HEK293 (cell line): Measurements from ENCODE around the gene TFG.

Experiments used
- CTCF ChIA-PET: fragments of 350-600 bp; formaldehyde crosslinking; extraction: SDS; loops from one replicate; lab custom pipeline; 2021; ENCODE audit warnings: antibody characterized with exemption; lab: Yijun Ruan, JAX
- POLR2A ChIA-PET: fragments of 300-600 bp; formaldehyde crosslinking; extraction: SDS; loops from one replicate; lab custom pipeline; 2020; ENCODE audit warnings: antibody characterized with exemption, inconsistent platforms; lab: Yijun Ruan, JAX
- H3K27ac ChIP-seq: fragments of 200-500 bp; sonication (Bioruptor generic); 2 replicates; pipeline ENCODE4 v1.5.1; 2014; ENCODE audit warnings: low read depth, low read length, control low read depth, inconsistent platforms; ENCODE audit errors: extremely low read depth
- H3K36me3 ChIP-seq, 2 experiments: fragments of 200-500 bp in 1 of 2; sonication (Bioruptor generic) in 1 of 2; 1 replicate in 1 of 2; 2 replicates in 1 of 2; pipeline ENCODE4 v1.5.1; 2014 to 2017; ENCODE audit warnings: inconsistent platforms in 2 of 2, low read length in 2 of 2; ENCODE audit not compliant: control insufficient read depth in 2 of 2, insufficient read depth in 1 of 2
- H3K4me1 ChIP-seq: fragments of 200-500 bp; sonication (Bioruptor generic); 2 replicates; pipeline ENCODE4 v1.5.1; 2014; ENCODE audit warnings: mild to moderate bottlenecking, low read length, inconsistent platforms; ENCODE audit not compliant: control insufficient read depth, insufficient read depth
- H3K4me3 ChIP-seq: 2 replicates; pipeline ENCODE4 v1.5.1; 2011; ENCODE audit warnings: low read depth, mild to moderate bottlenecking, control low read depth, low read length, moderate library complexity
- H3K9me3 ChIP-seq: fragments of 200-500 bp; sonication (Bioruptor generic); 2 replicates; pipeline ENCODE4 v1.5.1; 2014; ENCODE audit warnings: low read depth, low read length, inconsistent platforms; ENCODE audit not compliant: control insufficient read depth, insufficient read depth
- EGR2 ChIP-seq: fragments of 450-650 bp; formaldehyde crosslinking; IDR thresholded peaks from 2 replicates; pipeline ENCODE4 v1.5.1; 2016; ENCODE audit warnings: low read depth, missing biosample characterization, missing genetic modification characterization
- KLF1 ChIP-seq: fragments of 450-650 bp; formaldehyde crosslinking; IDR thresholded peaks from 2 replicates; pipeline ENCODE4 v1.5.1; 2016; ENCODE audit warnings: missing biosample characterization, missing genetic modification characterization
- KLF17 ChIP-seq: fragments of 450-650 bp; formaldehyde crosslinking; IDR thresholded peaks from 2 replicates; pipeline ENCODE4 v1.5.1; 2016; ENCODE audit warnings: missing biosample characterization, missing genetic modification characterization
- MZF1 ChIP-seq: fragments of 450-650 bp; formaldehyde crosslinking; IDR thresholded peaks from 2 replicates; pipeline ENCODE4 v1.5.1; 2017; ENCODE audit warnings: missing biosample characterization, missing genetic modification characterization, borderline replicate concordance
- SALL2 ChIP-seq: fragments of 450-650 bp; formaldehyde crosslinking; IDR thresholded peaks from 2 replicates; pipeline ENCODE4 v1.5.0; 2017; ENCODE audit warnings: missing biosample characterization, mild to moderate bottlenecking, missing genetic modification characterization, borderline replicate concordance
- SCRT1 ChIP-seq: fragments of 450-650 bp; formaldehyde crosslinking; IDR thresholded peaks from 2 replicates; pipeline ENCODE4 v1.5.1; 2016; ENCODE audit warnings: missing biosample characterization, missing genetic modification characterization, borderline replicate concordance
- YY2 ChIP-seq: fragments of 450-650 bp; formaldehyde crosslinking; IDR thresholded peaks from 2 replicates; pipeline ENCODE4 v1.5.1; 2016; ENCODE audit warnings: missing biosample characterization, missing genetic modification characterization
- ZBTB21 ChIP-seq: fragments of 450-650 bp; formaldehyde crosslinking; IDR thresholded peaks from 2 replicates; pipeline ENCODE4 v1.5.1; 2017; ENCODE audit warnings: missing biosample characterization, missing genetic modification characterization
- ZNF148 ChIP-seq: fragments of 450-650 bp; formaldehyde crosslinking; IDR thresholded peaks from 2 replicates; pipeline ENCODE4 v1.5.0; 2017; ENCODE audit warnings: missing biosample characterization, missing genetic modification characterization, borderline replicate concordance
- ZNF175 ChIP-seq: fragments of 450-650 bp; formaldehyde crosslinking; IDR thresholded peaks from 2 replicates; pipeline ENCODE4 v1.5.1; 2016; ENCODE audit warnings: missing biosample characterization, missing genetic modification characterization
- ZNF211 ChIP-seq: fragments of 450-650 bp; formaldehyde crosslinking; IDR thresholded peaks from 2 replicates; pipeline ENCODE4 v1.5.1; 2016; ENCODE audit warnings: low read depth, missing biosample characterization, missing genetic modification characterization
- ZNF239 ChIP-seq: fragments of 450-650 bp; formaldehyde crosslinking; IDR thresholded peaks from 2 replicates; pipeline ENCODE4 v1.5.1; 2016; ENCODE audit warnings: missing biosample characterization, missing genetic modification characterization
- ZNF488 ChIP-seq: fragments of 450-650 bp; formaldehyde crosslinking; IDR thresholded peaks from 2 replicates; pipeline ENCODE4 v1.5.1; 2016; ENCODE audit warnings: missing biosample characterization, missing genetic modification characterization
- ZNF658 ChIP-seq: fragments of 450-650 bp; formaldehyde crosslinking; IDR thresholded peaks from 2 replicates; pipeline ENCODE4; 2016; ENCODE audit warnings: missing biosample characterization, missing genetic modification characterization
- ZNF747 ChIP-seq: fragments of 450-650 bp; formaldehyde crosslinking; IDR thresholded peaks from 2 replicates; pipeline ENCODE4 v1.5.1; 2016; ENCODE audit warnings: missing biosample characterization, missing genetic modification characterization
- ZNF791 ChIP-seq: fragments of 450-650 bp; formaldehyde crosslinking; IDR thresholded peaks from 2 replicates; pipeline ENCODE4 v1.5.1; 2016; ENCODE audit warnings: missing biosample characterization, missing genetic modification characterization
- ZNF792 ChIP-seq: fragments of 450-650 bp; formaldehyde crosslinking; IDR thresholded peaks from 2 replicates; pipeline ENCODE4 v1.5.1; 2016; ENCODE audit warnings: missing biosample characterization, missing genetic modification characterization
- ZNF830 ChIP-seq: fragments of 450-650 bp; IDR thresholded peaks from 2 replicates; pipeline ENCODE4 v1.5.0; 2018; ENCODE audit warnings: missing biosample characterization, missing genetic modification characterization, low read depth, mild to moderate bottlenecking, moderate library complexity
- ZNF843 ChIP-seq: fragments of 450-650 bp; formaldehyde crosslinking; IDR thresholded peaks from 2 replicates; pipeline ENCODE4 v1.5.1; 2016; ENCODE audit warnings: missing biosample characterization, missing genetic modification characterization
- ZSCAN30 ChIP-seq: fragments of 450-650 bp; IDR thresholded peaks from 2 replicates; pipeline ENCODE4 v1.5.1; 2018; ENCODE audit warnings: missing biosample characterization, mild to moderate bottlenecking, missing genetic modification characterization, moderate library complexity
- TF ChIP-seq, protein P1 (sequence below): fragments of 450-650 bp; formaldehyde crosslinking; IDR thresholded peaks from 2 replicates; pipeline ENCODE4 v1.5.1; 2016; ENCODE audit warnings: missing biosample characterization, missing genetic modification characterization, low read depth
- TF ChIP-seq, protein P2 (sequence below): fragments of 450-650 bp; formaldehyde crosslinking; IDR thresholded peaks from 2 replicates; pipeline ENCODE4; 2016; ENCODE audit warnings: missing biosample characterization, missing genetic modification characterization

TFG gene

GRCh38 chr3:100775669-100776068 lies 66.4 kb downstream of the TFG start:
- ChIA-PET POLR2A (no interaction called here), CTCF (interaction anchor here (0.6 kb wide), 1 partner anchor 421 kb away, joined by 3 read pairs; no protein-coding TSS in a partner anchor)
- H3K27ac ChIP-seq: no peak overlapping the region
- H3K4me3 ChIP-seq: no peak overlapping the region
- no peaks in the 10 kb centered on the region for H3K9me3 ChIP-seq
- TF ChIP-seq ZNF843 (tag by site-specific recombination) (no peak), ZNF148 (tag by site-specific recombination) (no peak), ZNF211 (tag by site-specific recombination) (no peak), ZNF488 (tag by site-specific recombination) (no peak), ZSCAN30 (tag by site-specific recombination) (no peak), ZNF792 (tag by site-specific recombination) (no peak), ZNF658 (tag by site-specific recombination) (no peak), EGR2 (no peak), ZNF791 (tag by site-specific recombination) (no peak), SCRT1 (no peak), MZF1 (tag by site-specific recombination) (no peak)
- no peaks in the 10 kb centered on the region for H3K36me3 ChIP-seq
- no peaks in the 10 kb centered on the region for H3K4me1 ChIP-seq

DNA sequence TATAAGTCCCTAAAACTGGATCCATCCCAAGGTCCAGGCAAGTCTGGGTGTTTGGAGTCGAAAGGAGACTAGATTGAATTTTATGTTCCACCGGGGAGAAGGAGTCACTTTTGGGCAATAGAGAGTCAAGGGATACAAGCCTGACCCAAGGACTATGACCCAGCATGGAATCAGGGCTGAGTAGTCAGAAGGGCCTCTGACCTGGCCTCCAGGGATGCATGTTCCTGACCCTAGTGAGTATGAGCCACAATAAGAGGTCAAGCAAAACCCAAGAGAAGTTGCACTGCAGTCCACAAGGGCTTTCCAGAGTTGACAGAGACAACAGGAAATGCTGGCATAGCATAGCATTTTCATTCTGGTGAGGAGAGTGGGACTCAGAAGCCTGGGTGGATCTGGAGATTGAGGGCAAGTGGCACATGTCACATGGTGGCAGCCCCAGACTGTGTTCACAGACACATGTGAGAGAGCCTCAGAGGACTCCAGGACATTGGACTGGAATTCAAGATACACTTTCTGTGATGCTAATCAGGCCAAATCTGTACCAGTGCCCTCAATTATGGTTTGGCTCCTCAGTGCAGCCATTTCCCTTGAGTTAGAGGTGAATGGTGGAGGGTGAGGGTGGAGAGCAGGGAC lies 66.9 kb downstream of the TFG start:
- no peak overlapping the region for H3K27ac ChIP-seq
- CTCF ChIA-PET: interaction anchor here (0.6 to 1.6 kb wide), 2 partner anchors 11 to 420 kb away, joined by 3 to 4 read pairs; no protein-coding TSS in a partner anchor
- H3K36me3 ChIP-seq: no peaks in the 10 kb centered on the region
- H3K9me3 ChIP-seq: no peaks in the 10 kb centered on the region
- no peaks in the 10 kb centered on the region for H3K4me1 ChIP-seq
- TF ChIP-seq YY2 (no peak), ZNF830 (tag by site-specific recombination) (no peak), ZNF239 (no peak), ZNF175 (no peak), EGR2 (no peak), KLF1 (no peak), KLF17 (tag by site-specific recombination) (no peak), ZBTB21 (tag by site-specific recombination) (no peak), SALL2 (no peak), ZNF747 (tag by site-specific recombination) (no peak)
- TF ChIP-seq, protein P1, sequence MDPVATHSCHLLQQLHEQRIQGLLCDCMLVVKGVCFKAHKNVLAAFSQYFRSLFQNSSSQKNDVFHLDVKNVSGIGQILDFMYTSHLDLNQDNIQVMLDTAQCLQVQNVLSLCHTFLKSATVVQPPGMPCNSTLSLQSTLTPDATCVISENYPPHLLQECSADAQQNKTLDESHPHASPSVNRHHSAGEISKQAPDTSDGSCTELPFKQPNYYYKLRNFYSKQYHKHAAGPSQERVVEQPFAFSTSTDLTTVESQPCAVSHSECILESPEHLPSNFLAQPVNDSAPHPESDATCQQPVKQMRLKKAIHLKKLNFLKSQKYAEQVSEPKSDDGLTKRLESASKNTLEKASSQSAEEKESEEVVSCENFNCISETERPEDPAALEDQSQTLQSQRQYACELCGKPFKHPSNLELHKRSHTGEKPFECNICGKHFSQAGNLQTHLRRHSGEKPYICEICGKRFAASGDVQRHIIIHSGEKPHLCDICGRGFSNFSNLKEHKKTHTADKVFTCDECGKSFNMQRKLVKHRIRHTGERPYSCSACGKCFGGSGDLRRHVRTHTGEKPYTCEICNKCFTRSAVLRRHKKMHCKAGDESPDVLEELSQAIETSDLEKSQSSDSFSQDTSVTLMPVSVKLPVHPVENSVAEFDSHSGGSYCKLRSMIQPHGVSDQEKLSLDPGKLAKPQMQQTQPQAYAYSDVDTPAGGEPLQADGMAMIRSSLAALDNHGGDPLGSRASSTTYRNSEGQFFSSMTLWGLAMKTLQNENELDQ (tag by site-specific recombination): no peak
- TF ChIP-seq, protein P2, sequence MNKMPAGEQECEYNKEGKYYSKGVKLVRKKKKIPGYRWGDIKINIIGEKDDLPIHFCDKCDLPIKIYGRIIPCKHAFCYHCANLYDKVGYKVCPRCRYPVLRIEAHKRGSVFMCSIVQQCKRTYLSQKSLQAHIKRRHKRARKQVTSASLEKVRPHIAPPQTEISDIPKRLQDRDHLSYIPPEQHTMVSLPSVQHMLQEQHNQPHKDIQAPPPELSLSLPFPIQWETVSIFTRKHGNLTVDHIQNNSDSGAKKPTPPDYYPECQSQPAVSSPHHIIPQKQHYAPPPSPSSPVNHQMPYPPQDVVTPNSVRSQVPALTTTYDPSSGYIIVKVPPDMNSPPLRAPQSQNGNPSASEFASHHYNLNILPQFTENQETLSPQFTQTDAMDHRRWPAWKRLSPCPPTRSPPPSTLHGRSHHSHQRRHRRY (tag by site-specific recombination): no peak
- TF ChIP-seq, all 188 proteins: peak for 0
- POLR2A ChIA-PET: no interaction called here
- H3K4me3 ChIP-seq: no peak overlapping the region
